HG03060 (cell line): ENCODE results near the gene ADAMTS17.

Experiments
- ATAC-seq: cut with Tn5 transposase; IDR thresholded peaks from one replicate; pipeline ENCODE4 v1.9.1; 2021; ENCODE audit warnings: low read depth, moderate number of reproducible peaks; ENCODE audit not compliant: unreplicated experiment

The ADAMTS17 gene

GRCh38 chr15:100018191-100018590, 323.6 kb downstream of the ADAMTS17 start:
- ATAC-seq: no peak

GRCh38 chr15:100017140-100017539, 324.6 kb downstream of the ADAMTS17 start:
- no peak for ATAC-seq

GRCh38 chr15:100016632-100017031, 325.1 kb downstream of the ADAMTS17 start:
- ATAC-seq: no peak

DNA sequence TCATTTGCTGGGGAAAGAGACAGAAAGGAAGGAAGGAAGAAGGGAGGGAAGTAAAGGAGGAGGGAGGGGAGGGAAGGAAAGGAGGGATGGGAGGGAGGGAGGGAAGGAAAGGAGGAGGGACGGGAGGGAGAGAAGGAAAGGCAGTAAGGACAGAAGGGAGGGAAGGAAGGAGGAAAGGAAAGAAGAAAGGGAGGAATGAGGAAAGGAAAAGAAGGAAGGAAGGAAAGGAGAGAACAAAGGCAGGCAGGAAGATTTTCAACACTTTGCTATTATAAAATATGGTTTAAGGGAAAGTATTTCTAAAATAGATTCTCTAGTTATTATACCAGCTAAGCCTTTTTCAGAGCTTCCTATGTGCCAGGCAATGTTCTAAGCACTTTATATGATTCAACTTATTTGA, 330.5 kb downstream of the ADAMTS17 start:
- no peak for ATAC-seq

- ATAC-seq: no peak
These were observed 332.4 kb downstream of the ADAMTS17 start for GRCh38 chr15:100009372-100009771.

DNA sequence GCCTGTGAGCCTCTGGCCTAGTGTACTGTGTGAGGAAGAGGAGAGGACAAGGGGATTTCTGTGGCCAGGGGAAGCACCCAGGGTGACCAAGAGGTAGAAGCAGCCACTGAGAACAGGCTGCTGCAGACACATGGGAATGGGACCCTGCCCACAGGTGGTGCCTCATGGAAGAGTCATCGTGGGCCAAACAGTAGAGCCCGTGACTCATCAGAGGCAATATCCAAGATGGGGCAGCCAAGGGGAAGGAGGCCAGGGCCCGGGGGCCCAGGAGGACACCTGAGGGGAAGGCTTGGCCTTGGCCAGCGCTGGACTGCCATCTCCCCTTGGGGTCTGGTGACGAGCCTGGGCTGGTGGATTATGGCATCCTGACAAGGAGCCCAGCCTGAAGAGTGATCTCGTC, 333.5 kb downstream of the ADAMTS17 start:
- ATAC-seq: no peak

DNA sequence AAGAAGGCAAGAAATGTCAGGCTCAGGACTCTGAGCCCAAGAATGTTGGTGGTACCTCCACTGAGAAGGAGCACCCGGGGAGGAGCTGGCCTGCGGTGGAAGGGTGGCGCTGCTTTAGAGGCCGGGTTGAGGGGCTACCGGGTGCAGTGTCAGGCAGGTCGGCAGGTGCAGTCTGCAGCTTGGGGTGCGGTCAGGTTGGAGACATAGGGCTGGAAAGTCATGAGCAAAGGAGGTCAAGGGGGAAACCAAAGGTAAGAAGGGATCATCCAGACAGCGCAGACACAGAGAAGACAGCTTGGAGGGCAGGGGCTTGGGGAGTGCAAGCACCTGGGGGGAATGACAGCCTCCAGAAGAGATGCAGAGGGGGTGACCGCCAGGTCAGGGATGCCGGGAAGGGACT, 334.2 kb downstream of the ADAMTS17 start:
- no peak for ATAC-seq

DNA sequence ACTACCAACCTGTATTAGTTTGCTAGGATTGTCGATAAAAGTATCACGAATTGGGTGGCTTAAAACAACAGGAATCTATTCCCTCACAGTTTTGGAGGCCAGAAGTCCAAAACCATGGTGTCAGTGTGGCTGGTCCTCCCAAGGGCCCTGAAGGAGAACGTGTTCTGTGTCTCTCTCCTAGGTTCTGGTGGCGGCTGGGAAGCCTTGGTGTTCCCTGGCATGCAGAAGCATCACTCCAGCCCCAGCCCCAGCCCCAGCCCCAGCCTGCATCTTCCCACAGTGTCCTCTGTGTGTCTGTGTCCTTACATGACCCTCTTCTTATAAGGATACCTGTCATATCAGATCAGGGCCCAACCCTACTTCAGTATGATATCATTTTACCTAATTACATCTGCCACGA, 336.1 kb downstream of the ADAMTS17 start:
- ATAC-seq: no peak

DNA sequence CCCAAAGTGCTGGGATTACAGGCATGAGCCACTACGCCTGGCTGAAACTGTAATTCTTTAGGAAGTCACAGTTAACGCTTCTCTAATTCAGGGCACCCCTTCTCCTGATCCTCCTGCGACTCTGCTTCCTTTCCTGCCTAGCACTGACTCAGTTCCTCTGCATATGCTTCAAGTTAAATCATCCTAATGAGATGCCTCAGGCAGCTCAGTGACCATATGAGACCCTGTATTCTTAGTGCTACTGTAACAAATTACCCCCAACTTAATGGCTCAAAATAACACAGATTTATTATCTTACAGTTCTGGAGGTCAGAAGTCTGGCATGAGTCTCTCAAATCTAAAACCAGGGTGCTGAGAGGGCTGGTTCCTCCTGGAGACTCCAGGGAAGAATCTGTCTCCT, 336.8 kb downstream of the ADAMTS17 start:
- ATAC-seq: no peak

DNA sequence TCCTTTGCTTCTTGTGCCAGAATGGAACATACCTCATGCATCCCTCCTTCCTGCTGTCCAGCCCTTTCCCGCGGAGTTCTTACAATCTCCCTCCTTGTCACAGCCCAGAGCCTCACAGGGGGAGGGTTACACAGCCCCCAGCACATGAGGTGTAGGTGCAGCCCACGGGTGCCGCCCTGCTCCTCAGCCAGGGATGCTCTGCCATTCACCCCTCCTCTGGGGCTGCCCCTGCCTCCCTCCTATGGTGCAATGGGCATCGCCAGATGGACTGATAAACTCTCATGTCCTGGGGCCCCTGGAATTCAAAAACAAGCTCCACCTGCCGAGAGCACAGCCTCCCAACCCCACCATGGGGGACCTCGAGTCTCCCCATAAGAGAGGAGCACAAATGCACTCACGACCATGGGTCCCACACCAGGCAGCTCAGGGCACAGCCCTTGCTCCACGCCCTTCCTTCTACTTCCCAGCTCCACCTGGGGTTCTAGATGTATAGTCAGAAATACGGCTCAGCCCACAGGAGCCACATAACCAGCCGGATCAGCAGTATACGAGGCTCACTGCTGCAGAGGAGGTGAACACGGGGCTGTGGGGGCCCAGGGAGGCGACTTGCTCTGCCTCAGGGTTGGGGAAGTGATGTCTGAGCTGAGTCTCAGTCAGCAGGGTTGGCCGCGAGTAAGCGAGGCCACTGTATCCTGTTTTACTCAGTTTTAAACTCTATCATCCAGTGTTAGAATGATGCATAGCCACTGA, 338.8 kb downstream of the ADAMTS17 start:
- ATAC-seq: no peak

DNA sequence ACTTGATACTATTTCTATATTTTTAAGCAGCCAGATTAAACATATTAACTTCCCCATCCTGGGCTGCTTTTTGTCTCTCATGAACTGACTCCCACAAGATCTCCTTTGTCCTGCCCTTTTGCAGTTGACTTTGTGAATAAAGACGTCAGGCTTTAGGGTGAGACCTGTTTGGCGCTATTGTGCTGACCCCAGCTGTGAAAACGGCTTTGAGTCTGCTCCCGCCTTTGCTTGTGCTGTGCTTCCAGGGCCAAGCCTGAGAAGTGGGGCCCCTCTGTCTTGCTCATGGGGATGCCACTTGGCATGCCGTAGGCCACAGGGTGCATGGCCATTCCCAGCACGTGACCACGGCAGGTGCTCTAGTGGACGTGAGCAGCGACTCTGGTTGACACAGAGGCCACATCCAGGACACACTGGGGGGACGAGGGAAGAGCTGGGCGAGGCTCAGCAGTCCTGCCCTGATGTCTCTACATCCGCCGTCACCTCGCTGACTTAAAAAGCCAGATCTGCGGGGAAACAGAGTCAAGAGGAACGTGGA, 339.6 kb downstream of the ADAMTS17 start:
- no peak for ATAC-seq

DNA sequence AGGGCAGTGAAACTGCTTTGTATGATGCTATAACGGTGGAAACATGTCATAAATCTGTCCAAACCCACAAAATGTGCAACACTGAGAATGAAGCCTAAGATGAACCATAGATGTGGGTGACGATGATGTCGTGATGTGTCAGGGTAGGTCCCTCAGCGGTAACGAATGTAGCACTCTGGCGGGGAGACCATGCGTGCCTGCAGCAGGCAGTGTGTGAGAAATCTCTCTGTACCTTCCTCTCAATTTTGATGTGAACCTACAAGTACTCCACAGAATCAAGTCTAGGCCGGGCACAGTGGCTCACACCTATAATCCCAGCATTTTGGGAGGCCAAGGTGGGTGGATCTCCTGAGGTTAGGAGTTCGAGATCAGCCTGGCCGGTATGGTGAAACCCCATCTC, 340.4 kb downstream of the ADAMTS17 start:
- ATAC-seq: no peak

DNA sequence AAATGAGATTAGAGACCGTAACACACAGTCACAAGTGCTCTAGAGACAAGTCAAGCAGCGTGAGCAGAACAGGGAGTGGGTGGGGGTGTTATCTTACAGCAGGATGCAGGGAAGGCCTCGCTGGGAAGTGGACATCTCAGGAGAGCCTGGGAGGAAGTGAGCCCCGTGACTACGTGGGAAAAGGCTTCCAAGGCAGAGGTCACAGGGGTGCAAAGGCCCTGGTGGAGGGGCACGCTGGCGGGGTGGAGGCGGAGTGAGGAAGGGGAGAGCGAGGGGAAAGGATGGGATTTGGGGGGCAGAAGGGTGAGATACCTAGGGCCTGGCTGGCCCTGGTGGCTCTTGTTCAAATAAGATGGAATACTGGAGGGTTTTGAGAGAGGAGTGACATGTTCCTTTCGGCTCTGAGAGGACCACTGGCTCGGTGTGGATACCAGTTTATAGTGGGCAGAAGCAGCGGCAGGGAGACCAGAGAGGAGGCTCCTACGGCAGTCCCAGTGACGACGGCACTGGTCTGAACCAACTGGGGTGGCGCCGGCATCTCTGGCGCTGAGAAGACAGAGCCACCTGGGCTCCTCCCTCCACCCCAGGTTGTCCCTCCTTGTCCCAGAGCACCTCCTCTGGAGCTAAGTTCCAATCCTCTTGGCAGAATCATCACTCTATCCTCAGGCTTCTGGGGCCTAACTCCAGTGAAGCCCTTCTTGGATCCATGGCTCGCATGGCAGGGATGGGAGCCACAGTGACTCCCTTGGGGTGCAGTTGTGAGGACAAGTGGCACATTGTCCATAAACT, 342.3 kb downstream of the ADAMTS17 start:
- no peak for ATAC-seq

DNA sequence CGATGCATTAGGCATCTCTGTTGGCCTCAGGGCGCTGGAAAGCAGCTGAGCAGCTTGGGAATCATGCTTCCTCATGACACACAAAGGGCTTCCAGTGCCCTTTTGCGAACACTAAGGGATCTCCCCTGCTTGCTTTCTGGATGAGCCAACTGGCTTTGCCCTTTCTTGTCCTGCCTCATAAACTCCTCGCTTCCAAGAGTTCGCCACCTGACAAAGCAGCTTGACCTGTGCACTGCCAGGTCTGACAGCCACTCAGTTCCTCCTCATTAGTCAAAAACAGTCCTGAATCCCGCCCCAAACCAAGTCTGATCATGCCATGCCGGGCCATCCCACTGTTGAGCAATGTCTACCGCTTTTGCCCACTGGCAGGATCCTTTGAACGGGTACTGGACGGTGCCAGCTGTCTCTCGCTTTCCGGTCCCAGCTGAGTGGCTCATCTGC, 343.1 kb downstream of the ADAMTS17 start:
- no peak for ATAC-seq

GRCh38 chr15:99997112-99997651, 344.6 kb downstream of the ADAMTS17 start:
- no peak for ATAC-seq

GRCh38 chr15:99996660-99997059, 345.1 kb downstream of the ADAMTS17 start:
- ATAC-seq: no peak

DNA sequence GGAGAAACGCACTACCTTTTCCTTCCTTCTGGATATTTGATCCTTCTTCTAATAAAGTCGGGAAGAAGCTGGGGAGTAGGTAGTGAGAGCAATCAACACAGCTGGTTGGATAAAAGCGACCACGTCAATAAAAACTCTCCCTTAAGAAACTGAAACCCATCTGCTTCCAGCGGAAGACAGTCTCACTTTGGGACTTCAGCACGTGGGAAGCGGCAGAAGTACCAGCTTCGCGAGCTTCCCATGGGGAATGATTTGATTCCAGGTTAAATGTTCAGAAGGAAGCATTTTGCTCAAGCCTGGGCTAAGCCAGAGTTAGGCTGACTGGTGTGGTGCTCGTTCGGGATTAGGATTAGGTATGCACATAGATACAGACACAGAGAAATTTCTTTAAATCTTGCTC, 346.2 kb downstream of the ADAMTS17 start:
- ATAC-seq: no peak

DNA sequence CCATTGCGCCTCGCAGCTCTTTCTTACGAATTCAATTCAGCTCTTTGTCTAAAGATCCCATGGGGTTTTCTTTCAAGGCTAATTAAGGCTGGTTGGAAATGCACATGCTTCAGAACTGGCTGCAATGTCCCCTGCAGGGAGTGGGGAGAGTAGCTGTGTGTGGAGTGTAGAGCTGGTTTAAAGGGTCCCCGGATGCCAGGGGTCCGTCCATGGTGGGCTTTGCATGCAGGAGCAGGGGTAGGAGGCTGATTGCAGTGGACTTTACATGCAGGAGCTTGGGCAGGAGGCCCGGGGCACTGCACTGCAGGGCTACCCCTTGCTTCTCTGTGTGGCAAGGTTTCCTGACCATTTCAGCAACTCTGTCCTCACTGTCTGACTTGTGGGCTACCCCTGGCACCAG, 346.9 kb downstream of the ADAMTS17 start:
- ATAC-seq: no peak

GRCh38 chr15:99993681-99994131, 348.1 kb downstream of the ADAMTS17 start:
- no peak for ATAC-seq

DNA sequence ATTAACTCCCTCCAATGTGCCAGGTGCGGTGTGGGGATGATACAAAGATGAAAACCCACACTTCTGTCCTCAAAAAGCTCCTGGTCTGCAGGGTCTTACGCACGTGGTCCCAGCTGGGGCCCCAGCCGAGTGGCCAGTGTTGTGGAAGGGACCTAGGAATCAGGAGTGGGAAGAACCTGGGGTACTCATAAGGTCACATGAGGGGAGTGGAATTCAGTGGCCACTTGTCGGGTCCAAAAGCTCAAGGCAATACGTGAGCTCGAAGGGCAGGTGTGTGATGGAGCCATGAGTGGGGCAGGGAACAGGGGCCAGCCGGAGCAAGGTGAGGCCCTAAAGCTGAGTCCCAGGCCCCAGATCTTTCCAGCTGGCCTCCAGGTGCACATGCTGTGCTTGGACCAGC, 348.5 kb downstream of the ADAMTS17 start:
- no peak for ATAC-seq

DNA sequence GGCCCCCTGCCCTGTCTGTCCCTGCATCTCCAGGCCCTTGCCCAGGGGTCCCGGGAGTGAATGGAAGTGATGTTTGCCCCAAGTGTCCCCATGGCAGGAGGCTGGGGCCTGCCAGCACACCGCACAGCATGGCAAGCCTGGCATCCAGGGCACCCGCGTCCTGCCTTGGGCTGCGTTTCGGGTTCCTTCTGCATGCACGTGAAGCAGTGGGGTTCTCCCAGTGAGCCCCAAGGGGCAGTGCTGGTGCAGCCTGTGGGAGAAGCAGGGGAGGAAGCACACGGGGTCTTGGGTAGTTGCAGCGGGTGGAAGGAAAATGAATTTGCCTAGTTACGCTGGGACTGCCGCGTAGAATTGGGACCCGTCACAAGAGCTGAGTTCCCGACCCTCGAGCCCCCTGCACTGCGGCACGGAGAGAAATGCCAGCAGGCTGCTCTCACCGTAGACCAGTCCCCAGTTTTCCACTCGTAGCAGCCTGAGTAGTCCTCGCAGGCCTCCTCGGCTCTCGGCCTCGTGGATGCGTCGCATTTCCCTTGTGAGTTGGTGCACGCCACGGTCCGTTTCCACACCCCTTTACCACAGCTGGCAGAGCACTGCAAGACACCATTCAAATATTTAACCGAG, 349.1 kb downstream of the ADAMTS17 start:
- no peak for ATAC-seq
